NCI-H128 (cell line): ENCODE measurements around the gene HEXB.

Experiments used
- DNase-seq: peaks from one replicate; lab custom pipeline; 2025; ENCODE audit not compliant: unreplicated experiment; lab: John Stamatoyannopoulos, UW

Gene HEXB

GRCh38 chr5:74684900-74685851 is at the start of gene HEXB:
Gene HEXB (plus strand): TSS chr5:74685233. CDS start chr5:74685261, 28 bp downstream.
- peak; percentile 33 for DNase-seq

- no peak for DNase-seq
Observed at GRCh38 chr5:74636149-74636548, 48.9 kb upstream of the HEXB start.

- no peak for DNase-seq
Observed at GRCh38 chr5:74636552-74636951, 48.5 kb upstream of the HEXB start.

GRCh38 chr5:74638544-74638969 is 46.5 kb upstream of the HEXB start:
- no peak for DNase-seq

- DNase-seq, result no peak
Observed at GRCh38 chr5:74638970-74639806, 45.8 kb upstream of the HEXB start.

GRCh38 chr5:74639807-74640449 is 45.1 kb upstream of the HEXB start:
- DNase-seq, result no peak

GRCh38 chr5:74640450-74640953 is 44.5 kb upstream of the HEXB start, which contains the start of gene ENC1:
Gene ENC1 (minus strand): TSS chr5:74640728. CDS start chr5:74636485, 4,243 bp downstream.
- DNase-seq, result peak; percentile 71

GRCh38 chr5:74640954-74641734 is 43.9 kb upstream of the HEXB start:
- DNase-seq, result no peak

GRCh38 chr5:74641735-74642542 is 43.1 kb upstream of the HEXB start:
- no peak for DNase-seq

GRCh38 chr5:74642543-74642863 is 42.5 kb upstream of the HEXB start:
- DNase-seq, result no peak

GRCh38 chr5:74643111-74643562 is 41.9 kb upstream of the HEXB start:
- DNase-seq, result no peak

- DNase-seq, result no peak
Observed at GRCh38 chr5:74647096-74647495, 37.9 kb upstream of the HEXB start.

GRCh38 chr5:74648835-74649293 is 36.2 kb upstream of the HEXB start:
- no peak for DNase-seq

GRCh38 chr5:74649421-74649973 is 35.5 kb upstream of the HEXB start:
- DNase-seq, result no peak

GRCh38 chr5:74651710-74652109 is 33.3 kb upstream of the HEXB start:
- no peak for DNase-seq

GRCh38 chr5:74652576-74652975 is 32.5 kb upstream of the HEXB start:
- DNase-seq, result no peak

- no peak for DNase-seq
Observed at GRCh38 chr5:74653991-74654390, 31.0 kb upstream of the HEXB start.

GRCh38 chr5:74655206-74655605 is 29.8 kb upstream of the HEXB start:
- no peak for DNase-seq

GRCh38 chr5:74655716-74656115 is 29.3 kb upstream of the HEXB start:
- DNase-seq, result no peak
